Measurements from ENCODE around the gene MYO1H. TPM values are rescaled to one million over a fixed set of nuclear protein-coding genes. Genes with fewer than 3 reads are reported as not detected.
A peak's percentile ranks its signal among the peaks of the same experiment; 100 is the strongest.

The MYO1H gene
- total and polyA plus RNA-seq, 2 of the 13 experiments (the other 11 are each of a cell fraction or from before 2014, with no cell fraction given), result not detected

DNA sequence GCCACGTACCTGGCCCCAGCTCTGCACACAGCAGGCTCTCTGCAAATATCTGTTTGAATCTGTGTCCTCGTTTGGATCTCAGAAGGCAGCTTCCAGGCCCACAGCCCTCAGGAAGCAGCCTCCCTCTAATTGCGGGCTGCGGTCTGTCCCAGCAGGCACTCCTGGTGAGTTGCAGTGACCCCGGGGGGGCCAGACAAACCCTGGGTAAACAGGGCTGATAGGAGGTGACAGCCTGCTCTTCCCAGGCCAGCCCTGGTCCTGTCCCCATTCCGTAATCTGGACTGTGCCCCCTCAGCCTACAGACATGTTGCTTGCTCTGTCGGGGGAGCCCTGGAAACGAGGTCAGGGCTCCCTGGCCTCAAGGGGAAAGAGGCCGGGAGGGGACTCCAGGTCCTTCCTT lies 40.6 kb upstream of the MYO1H start (continued):
- peak; percentile 66 for TF ChIP-seq FOSL2 (CRISPR knock-in tag; IDR thresholded peaks at IDR 0.05)
- peak; percentile 42; the same call in 1 of the 2 replicates for TF ChIP-seq ETV5 (CRISPR knock-in tag; IDR thresholded peaks at IDR 0.05; ENCODE audit: borderline replicate concordance)
- peak; percentile 82 for TF ChIP-seq TBX2 (CRISPR knock-in tag; IDR thresholded peaks at IDR 0.05; ENCODE audit: borderline replicate concordance)
- no peak for TF ChIP-seq ZNF607 (CRISPR knock-in tag; IDR thresholded peaks at IDR 0.05; ENCODE audit: borderline replicate concordance)
- TF ChIP-seq MLLT10 (CRISPR knock-in tag; IDR thresholded peaks at IDR 0.05), result no peak
- TF ChIP-seq ZNF572 (CRISPR knock-in tag; IDR thresholded peaks at IDR 0.05), result no peak
- no peak for TF ChIP-seq ZFP90 (CRISPR knock-in tag; IDR thresholded peaks at IDR 0.05; ENCODE audit: borderline replicate concordance)
- TF ChIP-seq SIN3B (IDR thresholded peaks at IDR 0.05; ENCODE audit: low read length), result no peak
- no peak for TF ChIP-seq MXI1 (IDR thresholded peaks at IDR 0.05; ENCODE audit: borderline replicate concordance, low read depth, low read length)
- TF ChIP-seq MEIS2 (CRISPR knock-in tag; IDR thresholded peaks at IDR 0.05), result peak; percentile 86
- TF ChIP-seq, protein P1, sequence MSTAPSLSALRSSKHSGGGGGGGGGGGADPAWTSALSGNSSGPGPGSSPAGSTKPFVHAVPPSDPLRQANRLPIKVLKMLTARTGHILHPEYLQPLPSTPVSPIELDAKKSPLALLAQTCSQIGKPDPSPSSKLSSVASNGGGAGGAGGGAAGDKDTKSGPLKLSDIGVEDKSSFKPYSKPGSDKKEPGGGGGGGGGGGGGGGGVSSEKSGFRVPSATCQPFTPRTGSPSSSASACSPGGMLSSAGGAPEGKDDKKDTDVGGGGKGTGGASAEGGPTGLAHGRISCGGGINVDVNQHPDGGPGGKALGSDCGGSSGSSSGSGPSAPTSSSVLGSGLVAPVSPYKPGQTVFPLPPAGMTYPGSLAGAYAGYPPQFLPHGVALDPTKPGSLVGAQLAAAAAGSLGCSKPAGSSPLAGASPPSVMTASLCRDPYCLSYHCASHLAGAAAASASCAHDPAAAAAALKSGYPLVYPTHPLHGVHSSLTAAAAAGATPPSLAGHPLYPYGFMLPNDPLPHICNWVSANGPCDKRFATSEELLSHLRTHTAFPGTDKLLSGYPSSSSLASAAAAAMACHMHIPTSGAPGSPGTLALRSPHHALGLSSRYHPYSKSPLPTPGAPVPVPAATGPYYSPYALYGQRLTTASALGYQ (CRISPR knock-in tag; IDR thresholded peaks at IDR 0.05), result no peak
- TF ChIP-seq, protein P2, sequence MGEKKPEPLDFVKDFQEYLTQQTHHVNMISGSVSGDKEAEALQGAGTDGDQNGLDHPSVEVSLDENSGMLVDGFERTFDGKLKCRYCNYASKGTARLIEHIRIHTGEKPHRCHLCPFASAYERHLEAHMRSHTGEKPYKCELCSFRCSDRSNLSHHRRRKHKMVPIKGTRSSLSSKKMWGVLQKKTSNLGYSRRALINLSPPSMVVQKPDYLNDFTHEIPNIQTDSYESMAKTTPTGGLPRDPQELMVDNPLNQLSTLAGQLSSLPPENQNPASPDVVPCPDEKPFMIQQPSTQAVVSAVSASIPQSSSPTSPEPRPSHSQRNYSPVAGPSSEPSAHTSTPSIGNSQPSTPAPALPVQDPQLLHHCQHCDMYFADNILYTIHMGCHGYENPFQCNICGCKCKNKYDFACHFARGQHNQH (CRISPR knock-in tag; IDR thresholded peaks at IDR 0.05), result 0 out of 2 replicates have a peak, but pooled peaks have one; percentile 18
- TF ChIP-seq ZNF235 (CRISPR knock-in tag; IDR thresholded peaks at IDR 0.05; ENCODE audit: borderline replicate concordance), result no peak
- TF ChIP-seq, protein P3, sequence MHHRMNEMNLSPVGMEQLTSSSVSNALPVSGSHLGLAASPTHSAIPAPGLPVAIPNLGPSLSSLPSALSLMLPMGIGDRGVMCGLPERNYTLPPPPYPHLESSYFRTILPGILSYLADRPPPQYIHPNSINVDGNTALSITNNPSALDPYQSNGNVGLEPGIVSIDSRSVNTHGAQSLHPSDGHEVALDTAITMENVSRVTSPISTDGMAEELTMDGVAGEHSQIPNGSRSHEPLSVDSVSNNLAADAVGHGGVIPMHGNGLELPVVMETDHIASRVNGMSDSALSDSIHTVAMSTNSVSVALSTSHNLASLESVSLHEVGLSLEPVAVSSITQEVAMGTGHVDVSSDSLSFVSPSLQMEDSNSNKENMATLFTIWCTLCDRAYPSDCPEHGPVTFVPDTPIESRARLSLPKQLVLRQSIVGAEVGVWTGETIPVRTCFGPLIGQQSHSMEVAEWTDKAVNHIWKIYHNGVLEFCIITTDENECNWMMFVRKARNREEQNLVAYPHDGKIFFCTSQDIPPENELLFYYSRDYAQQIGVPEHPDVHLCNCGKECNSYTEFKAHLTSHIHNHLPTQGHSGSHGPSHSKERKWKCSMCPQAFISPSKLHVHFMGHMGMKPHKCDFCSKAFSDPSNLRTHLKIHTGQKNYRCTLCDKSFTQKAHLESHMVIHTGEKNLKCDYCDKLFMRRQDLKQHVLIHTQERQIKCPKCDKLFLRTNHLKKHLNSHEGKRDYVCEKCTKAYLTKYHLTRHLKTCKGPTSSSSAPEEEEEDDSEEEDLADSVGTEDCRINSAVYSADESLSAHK (CRISPR knock-in tag; IDR thresholded peaks at IDR 0.05; ENCODE audit: borderline replicate concordance), result no peak
- TF ChIP-seq ZMYM2 (CRISPR knock-in tag; IDR thresholded peaks at IDR 0.05), result no peak
- TF ChIP-seq, protein P4, sequence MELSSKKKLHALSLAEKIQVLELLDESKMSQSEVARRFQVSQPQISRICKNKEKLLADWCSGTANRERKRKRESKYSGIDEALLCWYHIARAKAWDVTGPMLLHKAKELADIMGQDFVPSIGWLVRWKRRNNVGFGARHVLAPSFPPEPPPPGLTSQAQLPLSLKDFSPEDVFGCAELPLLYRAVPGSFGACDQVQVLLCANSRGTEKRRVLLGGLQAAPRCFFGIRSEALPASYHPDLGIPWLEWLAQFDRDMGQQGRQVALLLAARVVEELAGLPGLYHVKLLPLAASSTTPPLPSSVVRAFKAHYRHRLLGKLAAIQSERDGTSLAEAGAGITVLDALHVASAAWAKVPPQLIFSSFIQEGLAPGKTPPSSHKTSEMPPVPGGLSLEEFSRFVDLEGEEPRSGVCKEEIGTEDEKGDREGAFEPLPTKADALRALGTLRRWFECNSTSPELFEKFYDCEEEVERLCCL (CRISPR knock-in tag; IDR thresholded peaks at IDR 0.05; ENCODE audit: borderline replicate concordance), result no peak
- TF ChIP-seq NRL (CRISPR knock-in tag; IDR thresholded peaks at IDR 0.05; ENCODE audit: borderline replicate concordance), result no peak
- no peak for TF ChIP-seq MXD4 (CRISPR knock-in tag; IDR thresholded peaks at IDR 0.05)
- TF ChIP-seq ZNF33A (CRISPR knock-in tag; IDR thresholded peaks at IDR 0.05; ENCODE audit: borderline replicate concordance), result no peak
- TF ChIP-seq CHD4 (IDR thresholded peaks at IDR 0.05; ENCODE audit: borderline replicate concordance, low read length), result no peak
- TF ChIP-seq BHLHE40 (IDR thresholded peaks at IDR 0.05; ENCODE audit: low read length), result no peak
- TF ChIP-seq CAMTA2 (CRISPR knock-in tag; IDR thresholded peaks at IDR 0.05; ENCODE audit: borderline replicate concordance), result no peak
- no peak for TF ChIP-seq PRMT3 (CRISPR knock-in tag; IDR thresholded peaks at IDR 0.05; ENCODE audit: borderline replicate concordance, low read depth)
- TF ChIP-seq MATR3 (CRISPR knock-in tag; IDR thresholded peaks at IDR 0.05), result no peak
- no peak for TF ChIP-seq GLI4 (CRISPR knock-in tag; IDR thresholded peaks at IDR 0.05; ENCODE audit: borderline replicate concordance)

All from HepG2 (cell line).